VCaP (cell line): Measurements from ENCODE around the gene PARP1.

Experiments used
- H3K27ac ChIP-seq: fragments of 450-650 bp; 2 replicates; pipeline ENCODE4 v1.5.1; 2017
- TF ChIP-seq, protein P1 (sequence below): fragments of 450-650 bp; conservative IDR thresholded peaks from 2 replicates; pipeline ENCODE4 v1.5.1; 2017; ENCODE audit warnings: mild to moderate bottlenecking, moderate library complexity

PARP1 gene

GRCh38 chr1:226420897-226421296 is 13.0 kb upstream of the PARP1 start:
- TF ChIP-seq, protein P1, sequence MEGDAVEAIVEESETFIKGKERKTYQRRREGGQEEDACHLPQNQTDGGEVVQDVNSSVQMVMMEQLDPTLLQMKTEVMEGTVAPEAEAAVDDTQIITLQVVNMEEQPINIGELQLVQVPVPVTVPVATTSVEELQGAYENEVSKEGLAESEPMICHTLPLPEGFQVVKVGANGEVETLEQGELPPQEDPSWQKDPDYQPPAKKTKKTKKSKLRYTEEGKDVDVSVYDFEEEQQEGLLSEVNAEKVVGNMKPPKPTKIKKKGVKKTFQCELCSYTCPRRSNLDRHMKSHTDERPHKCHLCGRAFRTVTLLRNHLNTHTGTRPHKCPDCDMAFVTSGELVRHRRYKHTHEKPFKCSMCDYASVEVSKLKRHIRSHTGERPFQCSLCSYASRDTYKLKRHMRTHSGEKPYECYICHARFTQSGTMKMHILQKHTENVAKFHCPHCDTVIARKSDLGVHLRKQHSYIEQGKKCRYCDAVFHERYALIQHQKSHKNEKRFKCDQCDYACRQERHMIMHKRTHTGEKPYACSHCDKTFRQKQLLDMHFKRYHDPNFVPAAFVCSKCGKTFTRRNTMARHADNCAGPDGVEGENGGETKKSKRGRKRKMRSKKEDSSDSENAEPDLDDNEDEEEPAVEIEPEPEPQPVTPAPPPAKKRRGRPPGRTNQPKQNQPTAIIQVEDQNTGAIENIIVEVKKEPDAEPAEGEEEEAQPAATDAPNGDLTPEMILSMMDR: no peak
- H3K27ac ChIP-seq: no peak overlapping the region

DNA sequence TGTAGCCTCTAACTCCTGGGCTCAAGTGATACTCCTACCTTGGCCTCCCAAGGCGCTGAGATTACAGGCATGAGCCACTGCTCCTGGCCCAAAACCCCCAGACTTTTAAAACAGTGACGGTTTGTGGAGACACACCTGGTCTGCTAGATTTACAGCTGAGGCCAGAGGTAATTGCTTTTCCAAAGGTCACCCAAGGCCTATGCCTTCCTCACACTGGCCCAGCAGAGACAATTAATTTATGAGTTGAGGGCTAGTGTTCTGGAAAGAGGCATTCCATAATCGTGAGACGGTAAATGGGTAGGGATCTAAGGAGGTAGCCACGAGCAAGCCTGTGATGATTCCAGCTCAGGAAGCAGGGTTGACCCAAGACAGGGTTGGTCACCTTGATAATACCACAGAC is 12.4 kb upstream of the PARP1 start:
- no peak overlapping the region for H3K27ac ChIP-seq

GRCh38 chr1:226419284-226420029 is 11.6 kb upstream of the PARP1 start:
- no peak overlapping the region for H3K27ac ChIP-seq
- TF ChIP-seq, protein P1: no peak

More for the DNA sequence above, 12.4 kb upstream of the PARP1 start:
- TF ChIP-seq, protein P1: no peak

GRCh38 chr1:226417830-226418546 is 10.1 kb upstream of the PARP1 start:
- H3K27ac ChIP-seq: no peak overlapping the region; the same call in 1 of the 2 replicates
- TF ChIP-seq, protein P1: no peak

- TF ChIP-seq, protein P1: no peak
- H3K27ac ChIP-seq: no peak overlapping the region; the same call in 1 of the 2 replicates
Measured at GRCh38 chr1:226417350-226417749, 9.5 kb upstream of the PARP1 start.

DNA sequence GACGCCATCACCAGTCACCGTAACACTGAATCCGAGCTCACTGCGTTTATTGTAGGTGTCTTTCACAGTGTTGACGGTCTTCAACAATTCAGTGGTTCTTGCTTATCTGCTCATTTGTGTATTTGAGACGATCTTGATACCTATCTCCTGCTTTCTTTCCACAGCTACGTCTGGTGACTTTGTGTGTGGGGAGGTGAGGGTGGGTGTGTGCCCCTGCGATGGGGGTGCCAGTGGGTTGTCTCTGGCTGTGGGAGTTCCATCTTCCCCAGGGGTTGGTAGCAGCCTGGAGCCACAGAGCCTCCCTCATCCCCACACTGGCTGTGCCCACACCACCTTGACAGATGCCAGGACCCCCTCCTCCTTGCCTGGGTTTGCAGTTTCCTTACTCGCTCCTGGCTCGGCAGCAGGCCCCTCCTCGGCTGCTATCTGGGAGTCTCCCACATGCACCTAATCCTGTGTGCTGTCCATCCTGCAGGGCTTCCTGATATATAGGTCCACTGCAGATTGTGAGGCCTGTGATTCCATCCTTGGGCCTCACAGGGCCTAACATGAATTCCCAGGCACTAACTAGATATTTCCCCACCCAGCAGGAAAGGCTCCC is 6.3 kb upstream of the PARP1 start:
- TF ChIP-seq, protein P1: no peak
- no peak overlapping the region for H3K27ac ChIP-seq

- H3K27ac ChIP-seq: no peak overlapping the region
- TF ChIP-seq, protein P1: no peak
Measured at GRCh38 chr1:226411619-226412018, 3.7 kb upstream of the PARP1 start.
